Nephron (organoid): ENCODE results near the gene PHF21A.

Experiments used
- H3K27ac Mint-ChIP-seq, 3 experiments: 2 replicates each; pipeline ENCODE4 v1.8.0; 2020; ENCODE audit warnings: mixed read lengths in 3 of 3, mild to moderate bottlenecking in 2 of 3, moderate library complexity in 1 of 3
- H3K27me3 Mint-ChIP-seq: 2 replicates; pipeline ENCODE4 v1.8.0; 2021; ENCODE audit warnings: low read depth, mild to moderate bottlenecking, moderate library complexity, mixed read lengths
- H3K36me3 Mint-ChIP-seq: 2 replicates; pipeline ENCODE4 v1.8.0; 2020; ENCODE audit warnings: low read depth, mixed read lengths
- H3K4me1 Mint-ChIP-seq: 2 replicates; pipeline ENCODE4 v1.8.0; 2020; ENCODE audit warnings: mixed read lengths
- H3K4me3 Mint-ChIP-seq, 3 experiments: 2 replicates each; pipeline ENCODE4 v1.8.0; 2020; ENCODE audit warnings: mild to moderate bottlenecking in 3 of 3, mixed read lengths in 3 of 3, moderate library complexity in 2 of 3
- H3K9me3 Mint-ChIP-seq: 2 replicates; pipeline ENCODE4 v1.8.0; 2020; ENCODE audit warnings: mixed read lengths
- TF ChIP-seq, protein P1 (sequence below), 3 experiments: fragments of 200-600 bp; sonication (generic); IDR thresholded peaks; one replicate each; pipeline ENCODE4 v1.5.0; 2021; ENCODE audit warnings: antibody characterized with exemption in 3 of 3; ENCODE audit not compliant: unreplicated experiment in 3 of 3

The PHF21A gene

DNA sequence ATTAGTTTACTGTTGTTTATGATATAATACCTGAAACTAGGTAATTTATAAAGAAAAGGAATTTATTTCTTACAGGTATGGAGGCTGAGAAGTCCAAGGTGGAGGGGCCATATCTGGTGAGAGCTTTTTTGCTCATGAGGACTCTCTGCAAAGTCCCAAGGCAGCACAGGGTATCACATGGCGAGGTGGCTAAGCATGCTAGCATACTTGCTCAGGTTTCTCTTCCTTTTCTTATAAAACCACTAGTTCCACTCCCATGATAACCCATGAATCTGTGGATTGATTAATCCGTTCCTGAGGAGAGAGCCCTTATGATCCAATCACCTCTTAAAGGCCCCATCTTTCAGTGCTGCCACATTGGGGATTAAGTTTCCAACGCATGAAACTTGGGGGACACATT lies 82.7 kb downstream of the PHF21A start:
- peaks cover 11% of the 10 kb centered on the region for H3K4me1 Mint-ChIP-seq
- peaks cover 7% of the 10 kb centered on the region for H3K36me3 Mint-ChIP-seq
- TF ChIP-seq, protein P1, sequence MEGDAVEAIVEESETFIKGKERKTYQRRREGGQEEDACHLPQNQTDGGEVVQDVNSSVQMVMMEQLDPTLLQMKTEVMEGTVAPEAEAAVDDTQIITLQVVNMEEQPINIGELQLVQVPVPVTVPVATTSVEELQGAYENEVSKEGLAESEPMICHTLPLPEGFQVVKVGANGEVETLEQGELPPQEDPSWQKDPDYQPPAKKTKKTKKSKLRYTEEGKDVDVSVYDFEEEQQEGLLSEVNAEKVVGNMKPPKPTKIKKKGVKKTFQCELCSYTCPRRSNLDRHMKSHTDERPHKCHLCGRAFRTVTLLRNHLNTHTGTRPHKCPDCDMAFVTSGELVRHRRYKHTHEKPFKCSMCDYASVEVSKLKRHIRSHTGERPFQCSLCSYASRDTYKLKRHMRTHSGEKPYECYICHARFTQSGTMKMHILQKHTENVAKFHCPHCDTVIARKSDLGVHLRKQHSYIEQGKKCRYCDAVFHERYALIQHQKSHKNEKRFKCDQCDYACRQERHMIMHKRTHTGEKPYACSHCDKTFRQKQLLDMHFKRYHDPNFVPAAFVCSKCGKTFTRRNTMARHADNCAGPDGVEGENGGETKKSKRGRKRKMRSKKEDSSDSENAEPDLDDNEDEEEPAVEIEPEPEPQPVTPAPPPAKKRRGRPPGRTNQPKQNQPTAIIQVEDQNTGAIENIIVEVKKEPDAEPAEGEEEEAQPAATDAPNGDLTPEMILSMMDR (IDR thresholded peaks at IDR 0.05; ENCODE audit: unreplicated experiment in 3 of 3), result no peak
- no peak overlapping the region for H3K27ac Mint-ChIP-seq
- H3K9me3 Mint-ChIP-seq, result no peaks in the 10 kb centered on the region
- H3K4me3 Mint-ChIP-seq, result no peak overlapping the region
- no peaks in the 10 kb centered on the region for H3K27me3 Mint-ChIP-seq

DNA sequence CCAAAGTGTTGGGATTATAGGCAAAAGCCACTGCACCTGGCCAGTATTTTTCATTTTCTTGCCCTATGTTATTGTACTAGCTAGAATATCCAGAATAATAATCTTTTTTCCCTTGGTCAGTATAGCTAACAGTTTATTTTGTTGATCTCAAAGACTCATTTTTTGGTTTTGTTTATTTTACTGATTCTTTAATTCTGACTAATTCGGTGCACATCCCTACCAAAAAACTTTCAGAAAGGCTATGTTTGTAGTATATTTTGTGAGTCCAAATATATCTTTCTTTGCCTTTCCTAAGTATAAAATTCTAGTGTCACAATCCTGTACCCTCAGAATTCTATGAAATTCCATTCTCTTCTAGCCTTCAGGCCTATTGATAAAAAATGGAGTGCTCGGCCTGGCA lies 84.3 kb downstream of the PHF21A start:
- H3K27me3 Mint-ChIP-seq, result no peaks in the 10 kb centered on the region
- H3K36me3 Mint-ChIP-seq, result peaks cover 3% of the 10 kb centered on the region
- TF ChIP-seq, protein P1 (IDR thresholded peaks at IDR 0.05; ENCODE audit: unreplicated experiment in 3 of 3), result no peak
- no peaks in the 10 kb centered on the region for H3K9me3 Mint-ChIP-seq
- H3K4me1 Mint-ChIP-seq, result peaks cover 11% of the 10 kb centered on the region
- H3K4me3 Mint-ChIP-seq, result no peak overlapping the region
- H3K27ac Mint-ChIP-seq, result no peak overlapping the region

DNA sequence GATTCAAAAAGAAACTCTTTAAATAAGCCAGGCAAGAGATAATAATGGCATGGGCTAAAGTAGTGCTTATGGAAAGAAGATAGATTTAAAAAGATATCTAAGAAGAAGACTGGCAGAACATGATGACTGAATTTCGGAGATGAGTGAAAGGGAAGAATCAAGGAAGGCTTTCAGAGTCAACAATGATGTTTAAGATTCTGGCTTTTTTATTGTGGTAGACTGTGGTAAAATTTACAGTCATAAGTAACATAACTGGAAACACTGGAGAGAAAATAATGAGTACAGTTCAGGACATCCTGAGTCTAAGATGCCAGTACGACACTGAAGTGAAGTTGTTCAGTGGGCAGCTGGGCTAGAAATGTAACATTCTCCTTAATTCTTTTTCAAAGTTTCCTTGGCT lies 85.2 kb downstream of the PHF21A start:
- H3K9me3 Mint-ChIP-seq, result no peaks in the 10 kb centered on the region
- TF ChIP-seq, protein P1 (IDR thresholded peaks at IDR 0.05; ENCODE audit: unreplicated experiment in 3 of 3), result no peak
- H3K27me3 Mint-ChIP-seq, result no peaks in the 10 kb centered on the region
- H3K36me3 Mint-ChIP-seq, result peaks cover 3% of the 10 kb centered on the region
- no peak overlapping the region for H3K4me3 Mint-ChIP-seq
- no peak overlapping the region for H3K27ac Mint-ChIP-seq
- H3K4me1 Mint-ChIP-seq, result peaks cover 19% of the 10 kb centered on the region

DNA sequence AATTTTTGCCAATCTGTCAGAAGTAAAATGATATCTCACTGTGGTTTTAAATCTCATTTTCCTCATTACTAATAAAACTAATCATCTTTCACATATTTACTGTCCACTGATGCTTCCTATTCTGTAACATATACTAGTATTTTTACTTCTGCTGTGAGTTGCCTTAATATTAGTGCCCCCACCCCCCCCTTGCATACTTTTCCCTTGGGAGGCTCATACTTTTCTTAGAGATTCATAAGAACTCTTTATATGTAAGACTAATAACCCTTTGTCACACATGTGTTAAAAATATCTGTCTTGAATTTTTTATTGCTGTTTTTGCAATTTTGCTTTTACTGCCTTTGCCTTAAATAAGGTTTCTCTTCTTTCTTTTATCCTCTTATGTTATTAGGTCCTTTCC lies 87.2 kb downstream of the PHF21A start:
- Mint-ChIP-seq H3K27me3 (no peaks in the 10 kb centered on the region), H3K27ac (no peak overlapping the region), H3K4me3 (no peak overlapping the region), H3K4me1 (peaks cover 22% of the 10 kb centered on the region), H3K36me3 (peaks cover 3% of the 10 kb centered on the region), H3K9me3 (no peaks in the 10 kb centered on the region)
- TF ChIP-seq, protein P1 (IDR thresholded peaks at IDR 0.05; ENCODE audit: unreplicated experiment in 3 of 3), result no peak

DNA sequence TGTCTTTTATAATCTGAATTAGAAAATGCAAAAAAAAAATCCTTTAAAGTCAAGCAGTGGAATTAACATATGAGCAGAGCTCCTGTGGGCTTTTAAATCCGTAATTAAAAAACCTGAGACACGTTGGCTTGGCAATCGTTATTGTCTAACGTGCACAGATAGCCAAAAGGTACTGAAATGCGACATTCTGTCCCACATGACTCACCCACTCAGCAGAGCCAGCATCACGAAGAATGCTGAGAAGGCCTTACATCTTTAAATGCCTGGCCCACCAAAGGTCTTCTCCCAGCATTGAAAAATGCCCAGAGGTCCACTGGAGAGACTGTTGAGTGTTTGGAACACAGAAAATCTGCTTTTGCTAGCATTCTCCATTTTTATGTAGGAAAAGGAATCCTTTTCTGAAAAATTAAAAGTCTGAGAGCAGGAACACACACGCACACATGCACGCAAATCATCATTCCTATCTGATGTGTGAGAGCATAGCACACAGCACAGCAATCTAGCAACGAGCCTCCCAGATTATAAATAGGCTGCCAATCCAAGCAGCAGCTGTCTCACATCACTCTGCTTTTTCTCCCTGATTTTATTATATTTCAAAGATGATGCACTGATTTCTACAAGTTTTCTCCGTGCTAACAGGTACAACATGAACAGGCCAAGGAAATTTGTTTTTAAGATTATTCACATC lies 94.5 kb downstream of the PHF21A start:
- TF ChIP-seq, protein P1 (IDR thresholded peaks at IDR 0.05; ENCODE audit: unreplicated experiment in 3 of 3), result no peak
- Mint-ChIP-seq H3K4me1 (peaks cover 51% of the 10 kb centered on the region), H3K9me3 (no peaks in the 10 kb centered on the region), H3K4me3 (no peak overlapping the region), H3K27me3 (no peaks in the 10 kb centered on the region), H3K36me3 (peaks cover 6% of the 10 kb centered on the region), H3K27ac (no peak overlapping the region)

DNA sequence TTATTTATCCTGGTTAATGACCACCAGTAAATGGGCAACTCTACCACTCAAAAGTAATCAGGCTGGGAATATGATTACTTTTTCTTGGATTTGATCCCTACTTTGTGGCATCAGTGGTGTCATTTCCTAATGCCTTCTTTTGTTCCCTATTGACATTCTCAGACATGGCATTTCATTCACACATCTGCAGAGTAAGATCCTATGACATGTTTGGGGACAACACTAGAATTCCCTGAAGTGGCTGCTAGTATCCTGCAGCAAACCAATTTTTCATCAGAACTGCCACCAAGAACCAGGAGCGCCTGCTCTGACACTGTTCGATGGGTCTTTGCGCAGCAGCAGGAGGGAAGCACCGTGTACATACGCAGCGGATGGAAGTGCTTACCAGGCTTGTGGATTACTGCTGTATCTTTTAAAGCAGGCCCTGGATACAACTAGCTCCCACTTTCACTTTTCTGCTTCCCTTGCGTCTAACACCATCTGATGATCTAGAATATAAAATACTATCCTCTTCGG lies 101.1 kb downstream of the PHF21A start:
- Mint-ChIP-seq H3K36me3 (peaks cover 21% of the 10 kb centered on the region), H3K4me1 (peaks cover 14% of the 10 kb centered on the region), H3K27me3 (no peaks in the 10 kb centered on the region), H3K4me3 (no peak overlapping the region), H3K9me3 (no peaks in the 10 kb centered on the region), H3K27ac (no peak overlapping the region)
- TF ChIP-seq, protein P1 (IDR thresholded peaks at IDR 0.05; ENCODE audit: unreplicated experiment in 3 of 3), result no peak
